HCT116 (cell line): ENCODE results near the gene ALK. TPM values are rescaled to one million over a fixed set of nuclear protein-coding genes. Genes with fewer than 3 reads are reported as not detected.

Experiments used
- ATAC-seq: fragments of 200-7000 bp; cut with Tn5 transposase; 2 replicates; pipeline ENCODE4 v1.9.1; 2020; ENCODE audit warnings: mild to moderate bottlenecking, moderate library complexity
- BruUV-seq: library from RNA; stranded (reverse); fragments of 400-500 nt; replicated peaks from 2 replicates; lab custom pipeline; 2021; lab: Mats Ljungman, UMichigan
- CTCF ChIA-PET: fragments of 300-600 bp; sonication (Branson Sonifier 250); formaldehyde crosslinking; loops from one replicate; lab custom pipeline; 2021; ENCODE audit warnings: antibody characterized with exemption; lab: Charles Lee
- POLR2A ChIA-PET: fragments of 300-600, 350-600 bp; sonication (Branson Sonifier 250); formaldehyde crosslinking; loops from one replicate; lab custom pipeline; 2021; ENCODE audit warnings: antibody characterized with exemption; lab: Charles Lee
- RAD21 ChIA-PET, 2 experiments: fragments of 300-600 bp; sonication (Branson Sonifier 250); formaldehyde crosslinking; loops; one replicate each; lab custom pipeline; 2023; ENCODE audit warnings: low total read pairs in 2 of 2; ENCODE audit not compliant: uncharacterized antibody in 2 of 2, unreplicated experiment in 2 of 2, low non-redundant PET in 1 of 2; lab: Charles Lee
- DNase-seq: peaks from one replicate; pipeline ENCODE4 v3.0.0-alpha.2; 2010; ENCODE audit warnings: low read depth, low spot score
- H2AFZ ChIP-seq: fragments of 200-600 bp; shearing (Covaris generic), sonication (generic); 2 replicates; pipeline ENCODE4 v1.6.1; 2017; ENCODE audit warnings: low read depth, mixed run types, mixed read lengths, antibody characterized with exemption, low read length; ENCODE audit not compliant: poor library complexity, severe bottlenecking
- H3K27ac ChIP-seq: 2 replicates; pipeline ENCODE4 v1.5.1; 2012; ENCODE audit warnings: low read depth, low read length
- H3K27me3 ChIP-seq: fragments of 200-600 bp; sonication (generic); 2 replicates; pipeline ENCODE4 v1.6.1; 2016; ENCODE audit warnings: mixed run types, low read length, mixed read lengths; ENCODE audit not compliant: insufficient read depth
- H3K36me3 ChIP-seq, 2 experiments: fragments of 200-500 bp in 1 of 2; fragments of 200-600 bp in 1 of 2; sonication (Bioruptor generic) in 1 of 2; sonication (generic) in 1 of 2; 2 replicates each; pipeline versions ENCODE4 v1.5.1 to v1.6.1; 2014 to 2016; ENCODE audit warnings: low read length in 2 of 2, inconsistent platforms in 1 of 2, mixed read lengths in 1 of 2, mixed run types in 1 of 2; ENCODE audit not compliant: insufficient read depth in 2 of 2, control insufficient read depth in 1 of 2
- H3K4me1 ChIP-seq, 2 experiments: fragments of 200-600 bp in 1 of 2; sonication (generic) in 1 of 2; 2 replicates each; pipeline versions ENCODE4 v1.5.1 to v1.6.1; 2012 to 2017; ENCODE audit warnings: low read length in 2 of 2, inconsistent platforms in 1 of 2, mild to moderate bottlenecking in 1 of 2, mixed read lengths in 1 of 2, mixed run types in 1 of 2, moderate library complexity in 1 of 2; ENCODE audit not compliant: insufficient read depth in 2 of 2, control insufficient read depth in 1 of 2
- H3K4me2 ChIP-seq: fragments of 200-600 bp; sonication (generic); 2 replicates; pipeline ENCODE4 v1.6.1; 2017; ENCODE audit warnings: mixed run types, low read length, mixed read lengths
- H3K4me3 ChIP-seq, 2 experiments: fragments of 200-600 bp in 1 of 2; sonication (generic) in 1 of 2; replicated peaks in 1 of 2; 2 replicates each; pipeline ENCODE4 v1.5.1; 2011 to 2016; ENCODE audit warnings: low read length in 2 of 2, control low read depth in 1 of 2, low read depth in 1 of 2, mild to moderate bottlenecking in 1 of 2, mixed read lengths in 1 of 2, mixed run types in 1 of 2
- H3K79me2 ChIP-seq: fragments of 200-600 bp; sonication (generic); 2 replicates; pipeline ENCODE4 v1.6.1; 2017; ENCODE audit warnings: mild to moderate bottlenecking, mixed run types, low read length, moderate library complexity, mixed read lengths; ENCODE audit not compliant: insufficient read depth
- H3K9ac ChIP-seq: fragments of 200-600 bp; sonication (generic); 2 replicates; pipeline ENCODE4 v1.6.1; 2016; ENCODE audit warnings: low read length, mixed read lengths
- H3K9me2 ChIP-seq: fragments of 200-600 bp; sonication (generic), shearing (Covaris generic); 2 replicates; pipeline ENCODE4 v1.6.1; 2017; ENCODE audit warnings: mixed run types, mild to moderate bottlenecking, moderate library complexity; ENCODE audit not compliant: insufficient read depth
- H3K9me3 ChIP-seq, 2 experiments: fragments of 200-500 bp in 1 of 2; fragments of 200-600 bp in 1 of 2; sonication (Bioruptor generic) in 1 of 2; sonication (generic) in 1 of 2; 2 replicates each; pipeline ENCODE4 v1.6.1; 2014 to 2017; ENCODE audit warnings: low read length in 2 of 2, mixed read lengths in 2 of 2, inconsistent platforms in 1 of 2, low read depth in 1 of 2, mild to moderate bottlenecking in 1 of 2, mixed run types in 1 of 2, moderate library complexity in 1 of 2; ENCODE audit not compliant: control insufficient read depth in 1 of 2, insufficient read depth in 1 of 2
- H4K20me1 ChIP-seq: fragments of 200-600 bp; sonication (generic), shearing (Covaris generic); 2 replicates; pipeline ENCODE4 v1.6.1; 2017; ENCODE audit warnings: mixed run types, mild to moderate bottlenecking, moderate library complexity; ENCODE audit not compliant: insufficient read depth
- CEBPB ChIP-seq: IDR thresholded peaks from 2 replicates; pipeline ENCODE4 v1.6.1; 2012; ENCODE audit warnings: low read depth
- EGR1 ChIP-seq: IDR thresholded peaks from 2 replicates; pipeline ENCODE4 v1.6.1; 2012; ENCODE audit warnings: low read depth
- EZH2 ChIP-seq: fragments of 200-600 bp; sonication (generic); IDR thresholded peaks from 2 replicates; pipeline ENCODE4 v1.6.1; 2017; ENCODE audit warnings: antibody characterized with exemption, mixed run types
- FOSL1 ChIP-seq: IDR thresholded peaks from 2 replicates; pipeline ENCODE4 v1.6.1; 2012; ENCODE audit warnings: low read depth
- SIN3A ChIP-seq: IDR thresholded peaks from 2 replicates; pipeline ENCODE4 v1.6.1; 2012; ENCODE audit warnings: low read depth
- SP1 ChIP-seq: IDR thresholded peaks from 2 replicates; pipeline ENCODE4 v1.6.1; 2012; ENCODE audit warnings: low read depth
- ZFX ChIP-seq: fragments of 450-650 bp; IDR thresholded peaks from 2 replicates; pipeline ENCODE4 v1.6.1; 2017
- intact Hi-C: fragments of 100-400 bp; cut with micrococcal nuclease; formaldehyde crosslinking; loops from 2 replicates; pipeline ENCODE4 v1.10.0; 2022
- total RNA-seq: library from RNA; stranded (reverse); gene quantifications from one replicate; pipeline ENCODE4 v1.2.1, GENCODE V29; 2021; ENCODE audit not compliant: unreplicated experiment
- TF ChIP-seq, protein P1 (sequence below): IDR thresholded peaks from 2 replicates; pipeline ENCODE4 v1.6.1; 2012
- TF ChIP-seq, protein P2 (sequence below), 3 experiments: fragments of 200-600 bp in 1 of 3; sonication (generic) in 1 of 3; IDR thresholded peaks in 2 of 3; conservative IDR thresholded peaks in 1 of 3; 2 replicates each; pipeline ENCODE4 v1.5.1; 2012 to 2017; ENCODE audit warnings: low read depth in 2 of 3, low read length in 2 of 3, antibody characterized with exemption in 1 of 3, borderline replicate concordance in 1 of 3, control low read depth in 1 of 3, mild to moderate bottlenecking in 1 of 3, mixed read lengths in 1 of 3, mixed run types in 1 of 3, moderate library complexity in 1 of 3; ENCODE audit not compliant: insufficient read depth in 1 of 3
- TF ChIP-seq, protein P3 (sequence below): IDR thresholded peaks from 2 replicates; pipeline ENCODE4 v1.6.1; 2012

ALK gene
- total RNA-seq, 1 experiment from 2014 or later = not detected

DNA sequence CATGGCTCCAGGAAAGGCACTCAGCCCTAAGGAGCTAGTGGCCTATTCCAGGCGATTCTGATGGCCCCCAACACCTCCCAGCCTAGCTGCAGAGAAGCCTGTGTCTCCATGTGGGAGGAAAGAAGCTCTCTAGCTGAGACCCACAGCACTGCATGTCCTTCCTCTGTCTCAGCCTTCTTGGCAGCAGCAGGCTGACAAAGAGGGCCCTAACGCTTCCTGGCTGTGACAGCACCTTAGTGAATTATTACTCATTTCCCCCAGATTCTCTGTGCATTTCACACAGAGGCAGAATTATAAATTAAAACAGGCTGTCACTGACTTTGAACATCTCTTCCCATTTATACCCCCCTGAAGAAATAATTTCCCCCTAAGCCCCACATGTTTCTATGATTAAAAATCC lies 599.4 kb downstream of the ALK start:
- Histone ChIP-seq H3K9me2 (no peaks in the 10 kb centered on the region), H4K20me1 (no peaks in the 10 kb centered on the region), H3K79me2 (no peaks in the 10 kb centered on the region), H3K4me1 (no peaks in the 10 kb centered on the region), H3K27me3 (peaks cover 74% of the 10 kb centered on the region), H3K9ac (no peak overlapping the region), H3K4me2 (no peak overlapping the region), H3K36me3 (no peaks in the 10 kb centered on the region), H3K4me3 (no peak overlapping the region), H3K27ac (no peak overlapping the region), H3K9me3 (no peaks in the 10 kb centered on the region), H2AFZ (no peak overlapping the region)
- no peak for ATAC-seq
- CTCF ChIA-PET = no interaction called here
- no peak for DNase-seq
- TF ChIP-seq FOSL1 (no peak), CEBPB (no peak)
- intact Hi-C loops = no loop called here
- POLR2A ChIA-PET = no interaction called here
- no TSS peak for BruUV-seq
- RAD21 ChIA-PET = no interaction called here

DNA sequence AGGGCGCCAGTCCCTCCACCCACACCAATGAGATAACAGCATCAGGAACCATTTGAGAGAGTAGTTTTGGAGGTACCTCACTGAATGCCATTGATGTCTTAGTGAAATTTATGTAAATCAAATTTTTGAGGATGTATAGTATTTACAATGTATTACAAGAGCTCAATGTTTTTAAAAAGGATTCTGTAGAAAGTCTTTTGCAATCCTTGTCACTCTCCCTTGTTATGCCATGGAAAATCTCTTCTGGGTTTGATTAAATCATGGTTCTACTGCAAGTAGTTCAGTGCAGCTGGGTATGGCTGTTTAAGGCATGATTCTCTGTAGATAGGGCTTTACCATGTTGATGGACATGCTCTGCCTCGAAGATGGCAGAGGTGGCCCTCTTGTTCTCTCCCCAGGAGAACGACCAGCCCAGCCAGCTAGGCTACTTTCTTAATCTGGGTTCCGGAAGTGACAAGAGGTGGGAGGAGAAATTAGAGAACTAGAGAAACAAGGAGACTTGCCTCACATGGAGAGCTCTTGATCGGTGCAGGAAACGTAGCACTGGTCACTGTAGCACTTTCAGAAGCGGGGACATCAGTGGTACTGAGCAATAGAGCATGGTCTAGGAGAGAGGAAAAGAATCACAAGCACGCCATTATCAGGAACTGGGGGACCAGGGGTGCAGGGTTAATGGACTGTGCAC lies 603.4 kb downstream of the ALK start:
- no peaks in the 10 kb centered on the region for H4K20me1 ChIP-seq
- no peak overlapping the region for H2AFZ ChIP-seq
- no peaks in the 10 kb centered on the region for H3K36me3 ChIP-seq
- H3K9me3 ChIP-seq = no peaks in the 10 kb centered on the region
- H3K4me1 ChIP-seq = no peaks in the 10 kb centered on the region
- H3K27ac ChIP-seq = no peak overlapping the region
- no peak overlapping the region for H3K4me2 ChIP-seq
- no peak for ATAC-seq
- no TSS peak for BruUV-seq
- H3K9me2 ChIP-seq = no peaks in the 10 kb centered on the region
- intact Hi-C loops = no loop called here
- no peak for DNase-seq
- RAD21 ChIA-PET = no interaction called here
- POLR2A ChIA-PET = no interaction called here
- TF ChIP-seq SP1 = no peak
- TF ChIP-seq ZFX = no peak
- TF ChIP-seq, protein P1, sequence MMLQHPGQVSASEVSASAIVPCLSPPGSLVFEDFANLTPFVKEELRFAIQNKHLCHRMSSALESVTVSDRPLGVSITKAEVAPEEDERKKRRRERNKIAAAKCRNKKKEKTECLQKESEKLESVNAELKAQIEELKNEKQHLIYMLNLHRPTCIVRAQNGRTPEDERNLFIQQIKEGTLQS = no peak
- no peak for TF ChIP-seq EGR1
- TF ChIP-seq, protein P2, sequence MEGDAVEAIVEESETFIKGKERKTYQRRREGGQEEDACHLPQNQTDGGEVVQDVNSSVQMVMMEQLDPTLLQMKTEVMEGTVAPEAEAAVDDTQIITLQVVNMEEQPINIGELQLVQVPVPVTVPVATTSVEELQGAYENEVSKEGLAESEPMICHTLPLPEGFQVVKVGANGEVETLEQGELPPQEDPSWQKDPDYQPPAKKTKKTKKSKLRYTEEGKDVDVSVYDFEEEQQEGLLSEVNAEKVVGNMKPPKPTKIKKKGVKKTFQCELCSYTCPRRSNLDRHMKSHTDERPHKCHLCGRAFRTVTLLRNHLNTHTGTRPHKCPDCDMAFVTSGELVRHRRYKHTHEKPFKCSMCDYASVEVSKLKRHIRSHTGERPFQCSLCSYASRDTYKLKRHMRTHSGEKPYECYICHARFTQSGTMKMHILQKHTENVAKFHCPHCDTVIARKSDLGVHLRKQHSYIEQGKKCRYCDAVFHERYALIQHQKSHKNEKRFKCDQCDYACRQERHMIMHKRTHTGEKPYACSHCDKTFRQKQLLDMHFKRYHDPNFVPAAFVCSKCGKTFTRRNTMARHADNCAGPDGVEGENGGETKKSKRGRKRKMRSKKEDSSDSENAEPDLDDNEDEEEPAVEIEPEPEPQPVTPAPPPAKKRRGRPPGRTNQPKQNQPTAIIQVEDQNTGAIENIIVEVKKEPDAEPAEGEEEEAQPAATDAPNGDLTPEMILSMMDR (IDR thresholded peaks at IDR 0.05 in 2 of 3, conservative IDR thresholded peaks at IDR 0.05 in 1 of 3; ENCODE audit: borderline replicate concordance in 1 of 3, insufficient read depth in 1 of 3, low read depth in 2 of 3, low read length in 2 of 3) = no peak
- no peak for TF ChIP-seq EZH2
- no peak for TF ChIP-seq SIN3A
- TF ChIP-seq, protein P3, sequence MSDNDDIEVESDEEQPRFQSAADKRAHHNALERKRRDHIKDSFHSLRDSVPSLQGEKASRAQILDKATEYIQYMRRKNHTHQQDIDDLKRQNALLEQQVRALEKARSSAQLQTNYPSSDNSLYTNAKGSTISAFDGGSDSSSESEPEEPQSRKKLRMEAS = no peak
- H3K79me2 ChIP-seq = no peaks in the 10 kb centered on the region
- H3K9ac ChIP-seq = no peak overlapping the region
- no peak overlapping the region for H3K4me3 ChIP-seq
- peaks cover 76% of the 10 kb centered on the region for H3K27me3 ChIP-seq
- CTCF ChIA-PET = interaction anchor here (1.4 kb wide), 1 partner anchor 9 kb away, joined by 5 read pairs; no protein-coding TSS in a partner anchor
